PFSK-1 (cell line): ENCODE results near the gene URAD.

Source experiments
- FOXP2 ChIP-seq: optimal IDR thresholded peaks from 2 replicates; pipeline ENCODE3; 2011; ENCODE audit warnings: borderline replicate concordance, control low read depth, inconsistent platforms; ENCODE audit not compliant: insufficient read depth; ENCODE audit errors: extremely low read length, extremely low read depth
- POLR2AphosphoS5 ChIP-seq: IDR thresholded peaks from 2 replicates; pipeline ENCODE4 v1.6.1; 2012; ENCODE audit warnings: low read depth, mild to moderate bottlenecking, control low read depth, low read length, moderate library complexity
- SIN3A ChIP-seq: IDR thresholded peaks from 2 replicates; pipeline ENCODE4 v1.6.1; 2012; ENCODE audit warnings: mild to moderate bottlenecking, low read length, moderate library complexity, borderline replicate concordance; ENCODE audit not compliant: insufficient read depth
- TAF1 ChIP-seq: IDR thresholded peaks from 2 replicates; pipeline ENCODE4 v1.6.1; 2012; ENCODE audit warnings: low read length, control low read depth, borderline replicate concordance; ENCODE audit not compliant: insufficient read depth
- TF ChIP-seq, protein P1 (sequence below), 2 experiments: IDR thresholded peaks; 2 replicates each; pipeline versions ENCODE4 v1.6.1 to v1.8.0; 2011 to 2012; ENCODE audit warnings: low read depth in 2 of 2, low read length in 2 of 2, control low read depth in 1 of 2, inconsistent platforms in 1 of 2, mild to moderate bottlenecking in 1 of 2, moderate library complexity in 1 of 2; ENCODE audit not compliant: insufficient read depth in 1 of 2

Gene URAD

DNA sequence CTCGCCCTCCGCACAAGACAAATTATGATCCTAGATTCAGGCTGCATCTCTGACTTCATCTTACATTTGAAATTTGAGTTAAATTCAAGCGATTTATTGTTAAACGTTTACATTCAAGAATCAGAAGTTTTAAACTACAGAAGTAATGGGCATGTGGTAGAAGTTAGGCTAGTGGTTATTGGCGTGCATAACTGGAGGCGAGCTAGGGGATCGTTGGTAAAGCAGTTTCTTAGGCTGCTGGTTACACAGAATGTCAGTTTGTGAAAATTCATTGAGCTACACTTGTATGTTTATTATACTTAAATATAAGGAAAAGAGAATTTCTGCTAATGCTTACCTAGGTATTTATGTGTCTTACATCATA lies 18.6 kb downstream of the URAD start:
- TF ChIP-seq SIN3A: no peak
- TF ChIP-seq POLR2AphosphoS5: no peak
- no peak for TF ChIP-seq FOXP2
- TF ChIP-seq, protein P1, sequence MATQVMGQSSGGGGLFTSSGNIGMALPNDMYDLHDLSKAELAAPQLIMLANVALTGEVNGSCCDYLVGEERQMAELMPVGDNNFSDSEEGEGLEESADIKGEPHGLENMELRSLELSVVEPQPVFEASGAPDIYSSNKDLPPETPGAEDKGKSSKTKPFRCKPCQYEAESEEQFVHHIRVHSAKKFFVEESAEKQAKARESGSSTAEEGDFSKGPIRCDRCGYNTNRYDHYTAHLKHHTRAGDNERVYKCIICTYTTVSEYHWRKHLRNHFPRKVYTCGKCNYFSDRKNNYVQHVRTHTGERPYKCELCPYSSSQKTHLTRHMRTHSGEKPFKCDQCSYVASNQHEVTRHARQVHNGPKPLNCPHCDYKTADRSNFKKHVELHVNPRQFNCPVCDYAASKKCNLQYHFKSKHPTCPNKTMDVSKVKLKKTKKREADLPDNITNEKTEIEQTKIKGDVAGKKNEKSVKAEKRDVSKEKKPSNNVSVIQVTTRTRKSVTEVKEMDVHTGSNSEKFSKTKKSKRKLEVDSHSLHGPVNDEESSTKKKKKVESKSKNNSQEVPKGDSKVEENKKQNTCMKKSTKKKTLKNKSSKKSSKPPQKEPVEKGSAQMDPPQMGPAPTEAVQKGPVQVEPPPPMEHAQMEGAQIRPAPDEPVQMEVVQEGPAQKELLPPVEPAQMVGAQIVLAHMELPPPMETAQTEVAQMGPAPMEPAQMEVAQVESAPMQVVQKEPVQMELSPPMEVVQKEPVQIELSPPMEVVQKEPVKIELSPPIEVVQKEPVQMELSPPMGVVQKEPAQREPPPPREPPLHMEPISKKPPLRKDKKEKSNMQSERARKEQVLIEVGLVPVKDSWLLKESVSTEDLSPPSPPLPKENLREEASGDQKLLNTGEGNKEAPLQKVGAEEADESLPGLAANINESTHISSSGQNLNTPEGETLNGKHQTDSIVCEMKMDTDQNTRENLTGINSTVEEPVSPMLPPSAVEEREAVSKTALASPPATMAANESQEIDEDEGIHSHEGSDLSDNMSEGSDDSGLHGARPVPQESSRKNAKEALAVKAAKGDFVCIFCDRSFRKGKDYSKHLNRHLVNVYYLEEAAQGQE (IDR thresholded peaks at IDR 0.05; ENCODE audit: insufficient read depth in 1 of 2, low read depth in 2 of 2, low read length in 2 of 2): no peak
- TF ChIP-seq TAF1: no peak

DNA sequence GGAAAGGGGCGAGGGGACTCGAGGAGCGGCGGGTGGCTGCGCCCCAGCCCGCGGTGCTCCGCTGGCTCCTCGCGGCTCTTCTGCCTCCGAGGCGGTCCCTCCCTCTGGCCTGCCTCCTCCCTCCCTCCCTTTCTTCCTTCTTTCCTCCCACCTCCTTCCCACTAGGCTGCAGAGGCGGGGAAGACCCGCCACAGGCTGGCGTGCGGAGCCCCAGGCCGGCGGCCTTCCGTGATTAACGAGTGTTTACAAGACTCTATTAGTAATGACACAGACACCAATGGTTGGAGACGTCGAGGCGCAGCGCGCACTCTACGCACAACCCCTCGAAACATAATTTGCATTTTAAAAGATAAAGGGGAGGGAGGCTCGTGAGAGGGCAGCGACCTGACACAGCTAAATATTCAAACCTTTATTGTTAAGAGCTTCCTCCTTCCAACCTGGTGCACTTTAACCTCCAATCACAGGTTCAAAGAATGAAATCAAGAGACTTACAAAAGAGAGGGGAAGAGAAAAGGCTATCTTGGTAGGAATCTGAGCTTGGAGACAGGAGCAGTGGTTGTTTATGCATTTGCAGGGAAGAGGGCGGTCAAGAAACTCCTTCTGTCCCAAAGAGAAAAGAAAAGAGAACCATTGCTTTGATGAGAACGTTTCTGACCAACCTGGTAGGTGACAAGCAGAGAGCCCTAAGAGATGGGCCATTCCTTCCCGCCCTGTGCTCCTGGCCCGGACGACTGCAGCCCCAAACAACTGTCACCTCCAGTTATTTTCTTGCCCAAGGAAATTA lies 19.2 kb downstream of the URAD start, which contains the start of gene CDX2:
CDX2 (minus strand) TSS at position 234 of the 784 bp plus-strand sequence. CDS start 309 bp downstream, outside the sequence.
- TF ChIP-seq POLR2AphosphoS5: no peak
- TF ChIP-seq FOXP2: no peak
- TF ChIP-seq SIN3A: no peak
- TF ChIP-seq TAF1: no peak
- TF ChIP-seq, protein P1 (IDR thresholded peaks at IDR 0.05; ENCODE audit: insufficient read depth in 1 of 2, low read depth in 2 of 2, low read length in 2 of 2): no peak

DNA sequence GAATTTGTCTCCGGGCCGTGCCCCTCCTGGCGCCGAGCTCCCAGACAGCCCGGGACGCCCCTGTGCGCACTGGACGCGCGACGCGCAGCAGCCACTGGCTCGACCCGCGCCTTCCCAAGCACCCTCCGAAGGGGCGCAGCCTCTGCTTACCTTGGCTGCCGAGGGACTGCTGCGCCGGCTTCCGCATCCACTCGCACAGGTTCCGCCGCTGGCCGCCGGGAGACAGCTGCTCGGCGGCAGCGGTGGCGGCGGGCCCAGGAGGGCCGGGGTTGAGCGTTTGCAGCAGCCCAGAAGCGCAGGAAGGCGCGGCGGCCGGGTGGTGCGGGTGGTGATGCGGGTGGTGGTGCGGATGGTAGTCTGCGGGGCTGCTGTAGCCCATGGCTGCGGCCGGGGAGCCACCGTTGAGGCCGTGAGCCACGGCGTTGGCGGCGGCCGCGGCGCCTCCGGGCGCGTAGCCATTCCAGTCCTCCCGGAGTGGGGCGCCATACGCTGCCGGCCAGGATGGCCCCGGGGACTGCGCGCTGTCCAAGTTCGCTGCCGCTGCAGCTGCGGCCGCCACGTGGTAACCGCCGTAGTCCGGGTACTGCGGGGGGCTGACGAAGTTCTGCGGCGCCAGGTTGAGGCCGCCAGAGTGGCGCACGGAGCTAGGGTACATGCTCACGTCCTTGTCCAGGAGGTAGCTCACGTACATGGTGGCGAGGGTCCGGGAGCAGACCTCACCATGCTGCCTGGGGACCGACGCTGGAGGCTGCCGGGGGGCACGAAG lies 20.0 kb downstream of the URAD start:
- TF ChIP-seq, protein P1 (IDR thresholded peaks at IDR 0.05; ENCODE audit: insufficient read depth in 1 of 2, low read depth in 2 of 2, low read length in 2 of 2): no peak
- TF ChIP-seq POLR2AphosphoS5 (no peak), SIN3A (no peak), FOXP2 (no peak)

DNA sequence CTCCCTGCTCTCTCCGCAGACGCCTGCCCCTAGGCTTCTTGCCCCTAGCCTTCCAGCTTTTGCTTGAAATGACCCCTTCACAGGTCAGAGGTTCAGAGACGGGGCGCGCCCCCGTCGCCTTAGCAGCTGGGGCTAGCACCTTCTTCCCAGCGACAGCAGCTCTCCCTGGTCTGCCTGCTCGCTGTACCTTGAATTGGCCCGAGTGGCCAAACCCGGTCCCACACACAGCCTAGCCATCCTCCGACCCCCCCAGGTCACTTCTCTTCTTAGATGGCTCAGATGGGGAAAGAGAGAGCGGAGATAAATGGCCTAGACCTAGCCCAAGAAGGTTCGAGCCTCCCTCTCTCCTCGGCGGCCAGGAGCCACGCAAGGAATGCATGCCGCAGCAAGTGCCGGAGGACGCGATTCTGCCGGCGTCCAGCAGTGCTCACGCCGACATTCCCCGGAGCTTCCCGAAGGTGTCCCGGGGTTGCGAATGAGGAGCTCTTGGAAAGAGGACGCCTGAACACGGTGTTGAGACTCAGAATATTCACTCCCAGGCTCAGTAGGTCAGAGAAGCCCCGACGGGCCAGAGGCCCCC lies 20.7 kb downstream of the URAD start:
- TF ChIP-seq, protein P1 (IDR thresholded peaks at IDR 0.05; ENCODE audit: insufficient read depth in 1 of 2, low read depth in 2 of 2, low read length in 2 of 2): no peak
- no peak for TF ChIP-seq FOXP2
- no peak for TF ChIP-seq TAF1
- no peak for TF ChIP-seq SIN3A
- TF ChIP-seq POLR2AphosphoS5: no peak
